OCI-LY3 (cell line): ENCODE data around the gene PIGL.

ENCODE experiments used
- H2AFZ ChIP-seq: fragments of 200-600, 300-600 bp; shearing (Covaris generic); 2 replicates; pipeline ENCODE4 v1.6.0; 2014; ENCODE audit warnings: antibody characterized with exemption, low read depth, low read length
- H3K27ac ChIP-seq: fragments of 200-600, 300-600 bp; sonication (generic); 2 replicates; pipeline ENCODE4 v1.5.1; 2014; ENCODE audit warnings: mild to moderate bottlenecking, low read length, moderate library complexity, mixed read lengths
- H3K27me3 ChIP-seq: fragments of 200-600, 300-600 bp; sonication (generic); 2 replicates; pipeline ENCODE4 v1.6.1; 2014; ENCODE audit warnings: low read depth, low read length, mixed read lengths
- H3K36me3 ChIP-seq: fragments of 200-600, 300-600 bp; sonication (generic); replicated peaks from 2 replicates; pipeline ENCODE3; 2014; ENCODE audit warnings: low read depth, low read length, mixed read lengths
- H3K4me1 ChIP-seq: fragments of 300-600, 200-600 bp; sonication (generic); 2 replicates; pipeline ENCODE4 v1.6.1; 2014; ENCODE audit warnings: low read length, mixed read lengths
- H3K4me2 ChIP-seq: fragments of 200-600, 300-600 bp; sonication (generic); 2 replicates; pipeline ENCODE4 v1.6.1; 2014; ENCODE audit warnings: low read length, mixed read lengths
- H3K4me3 ChIP-seq: fragments of 300-600, 200-600 bp; sonication (generic); 2 replicates; pipeline ENCODE4 v1.5.1; 2014; ENCODE audit warnings: antibody characterized with exemption, mild to moderate bottlenecking, low read length, moderate library complexity
- H3K79me2 ChIP-seq: fragments of 300-600, 200-600 bp; shearing (Covaris generic); 2 replicates; pipeline ENCODE4 v1.6.1; 2014; ENCODE audit warnings: mild to moderate bottlenecking, low read length, mixed read lengths
- H3K9ac ChIP-seq: fragments of 300-600, 200-600 bp; shearing (Covaris generic); 2 replicates; pipeline ENCODE4 v1.6.0; 2014; ENCODE audit warnings: mild to moderate bottlenecking, low read length, moderate library complexity
- H3K9me3 ChIP-seq: fragments of 200-600, 300-600 bp; shearing (Covaris generic); 2 replicates; pipeline ENCODE4 v1.6.1; 2014; ENCODE audit warnings: low read length, mixed read lengths; ENCODE audit not compliant: insufficient read depth
- H4K20me1 ChIP-seq: fragments of 200-600, 300-600 bp; sonication (generic); 2 replicates; pipeline ENCODE4 v1.6.1; 2016; ENCODE audit warnings: low read length, mixed read lengths; ENCODE audit not compliant: insufficient read depth
- CTCF ChIP-seq: fragments of 200-600, 300-600 bp; sonication (generic); IDR thresholded peaks from 2 replicates; pipeline ENCODE4 v1.5.1; 2014; ENCODE audit warnings: antibody characterized with exemption, low read length, low read depth
- EZH2phosphoT487 ChIP-seq: fragments of 200-600 bp; shearing (Covaris generic); IDR thresholded peaks from 2 replicates; pipeline ENCODE4 v1.6.1; 2018; ENCODE audit warnings: antibody characterized with exemption, mixed run types, low read depth

PIGL gene

GRCh38 chr17:16348586-16348985, 131.6 kb downstream of the PIGL start:
- Histone ChIP-seq H3K4me2 (no peak overlapping the region), H3K79me2 (peaks cover 28% of the 10 kb centered on the region), H3K27me3 (no peaks in the 10 kb centered on the region), H3K4me1 (peaks cover 9% of the 10 kb centered on the region), H3K9ac (no peak overlapping the region), H4K20me1 (peaks cover 7% of the 10 kb centered on the region; the same call in 1 of the 2 replicates), H3K4me3 (no peak overlapping the region), H3K9me3 (no peaks in the 10 kb centered on the region), H3K36me3 (peaks cover 6% of the 10 kb centered on the region), H2AFZ (no peak overlapping the region), H3K27ac (no peak overlapping the region)
- TF ChIP-seq CTCF (no peak), EZH2phosphoT487 (no peak)

GRCh38 chr17:16349431-16349830, 132.4 kb downstream of the PIGL start:
- no peak overlapping the region for H3K4me3 ChIP-seq
- H4K20me1 ChIP-seq, result peaks cover 7% of the 10 kb centered on the region; the same call in 1 of the 2 replicates
- no peak overlapping the region for H3K27ac ChIP-seq
- no peaks in the 10 kb centered on the region for H3K9me3 ChIP-seq
- H3K36me3 ChIP-seq, result peaks cover 4% of the 10 kb centered on the region
- H3K4me1 ChIP-seq, result peaks cover 9% of the 10 kb centered on the region
- no peak overlapping the region for H3K4me2 ChIP-seq
- H2AFZ ChIP-seq, result no peak overlapping the region
- no peak overlapping the region for H3K9ac ChIP-seq
- no peaks in the 10 kb centered on the region for H3K27me3 ChIP-seq
- no peak for TF ChIP-seq EZH2phosphoT487
- no peak for TF ChIP-seq CTCF
- H3K79me2 ChIP-seq, result peaks cover 28% of the 10 kb centered on the region

GRCh38 chr17:16351831-16352230, 134.8 kb downstream of the PIGL start:
- Histone ChIP-seq H3K9ac (peak overlapping the region; percentile 76), H2AFZ (no peak overlapping the region), H3K4me2 (peak overlapping the region; percentile 82), H3K36me3 (peaks cover 4% of the 10 kb centered on the region), H3K27me3 (no peaks in the 10 kb centered on the region), H3K27ac (no peak overlapping the region), H3K4me3 (peak overlapping the region; percentile 93), H4K20me1 (peaks cover 7% of the 10 kb centered on the region; the same call in 1 of the 2 replicates), H3K9me3 (no peaks in the 10 kb centered on the region), H3K79me2 (peaks cover 28% of the 10 kb centered on the region), H3K4me1 (peaks cover 9% of the 10 kb centered on the region)
- no peak for TF ChIP-seq EZH2phosphoT487
- no peak for TF ChIP-seq CTCF

GRCh38 chr17:16352303-16352666, 135.3 kb downstream of the PIGL start:
- Histone ChIP-seq H3K4me1 (peaks cover 9% of the 10 kb centered on the region), H3K36me3 (peaks cover 4% of the 10 kb centered on the region), H3K4me2 (peak overlapping the region; percentile 82), H3K27me3 (no peaks in the 10 kb centered on the region), H4K20me1 (peaks cover 7% of the 10 kb centered on the region; the same call in 1 of the 2 replicates), H3K27ac (no peak overlapping the region), H3K79me2 (peaks cover 28% of the 10 kb centered on the region), H3K4me3 (peak overlapping the region; percentile 93), H2AFZ (peak overlapping the region; percentile 34; the same call in 1 of the 2 replicates), H3K9me3 (no peaks in the 10 kb centered on the region), H3K9ac (peak overlapping the region; percentile 76)
- TF ChIP-seq EZH2phosphoT487 (no peak), CTCF (no peak)
